WTC11 (cell line): ENCODE data around the gene IRF2. TPM values are rescaled to one million over a fixed set of nuclear protein-coding genes. Genes with fewer than 3 reads are reported as not detected.

ENCODE experiments used
- ATAC-seq: fragments of 200-7000 bp; cut with Tn5 transposase; 2 replicates; pipeline ENCODE4 v1.10.0; 2021; ENCODE audit warnings: mild to moderate bottlenecking, moderate library complexity
- CTCF ChIA-PET: fragments of 300-600 bp; sonication (Branson Sonifier 250); formaldehyde crosslinking; loops from one replicate; lab custom pipeline; 2021; ENCODE audit warnings: antibody characterized with exemption; lab: Charles Lee
- POLR2A ChIA-PET: fragments of 350-600 bp; sonication (Branson Sonifier 250); formaldehyde crosslinking; loops from one replicate; lab custom pipeline; 2021; ENCODE audit warnings: antibody characterized with exemption; lab: Charles Lee
- DNase-seq: peaks from one replicate; pipeline ENCODE4 v3.0.0; 2021; ENCODE audit warnings: low spot score
- H3K27ac Mint-ChIP-seq: 2 replicates; pipeline ENCODE4 v1.8.0; 2021; ENCODE audit warnings: mixed read lengths
- H3K27me3 Mint-ChIP-seq: 2 replicates; pipeline ENCODE4 v1.8.0; 2021; ENCODE audit warnings: low read depth, mild to moderate bottlenecking, moderate library complexity, mixed read lengths
- H3K36me3 Mint-ChIP-seq: 2 replicates; pipeline ENCODE4 v1.8.0; 2021; ENCODE audit warnings: mixed read lengths
- H3K4me1 Mint-ChIP-seq: 2 replicates; pipeline ENCODE4 v1.8.0; 2022; ENCODE audit warnings: mixed read lengths
- H3K4me3 Mint-ChIP-seq: 2 replicates; pipeline ENCODE4 v1.8.0; 2021; ENCODE audit warnings: mild to moderate bottlenecking, moderate library complexity, mixed read lengths
- H3K9me3 Mint-ChIP-seq: 2 replicates; pipeline ENCODE4 v1.8.0; 2021; ENCODE audit warnings: mixed read lengths
- ATF1 ChIP-seq: sonication (generic); formaldehyde crosslinking; IDR thresholded peaks from 2 replicates; pipeline ENCODE4 v1.8.1; 2023; ENCODE audit warnings: mild to moderate bottlenecking, moderate library complexity, missing genetic modification reagents
- CREB1 ChIP-seq: sonication (generic); formaldehyde crosslinking; IDR thresholded peaks from 2 replicates; pipeline ENCODE4 v1.8.0; 2023; ENCODE audit warnings: mild to moderate bottlenecking, missing genetic modification reagents
- CTCF ChIP-seq: fragments of 200-600 bp; IDR thresholded peaks from 2 replicates; pipeline ENCODE4 v1.8.0; 2022; ENCODE audit warnings: antibody characterized with exemption
- E2F1 ChIP-seq: sonication (generic); formaldehyde crosslinking; IDR thresholded peaks from 2 replicates; pipeline ENCODE4 v1.8.0; 2022; ENCODE audit warnings: mild to moderate bottlenecking, missing genetic modification reagents
- E2F4 ChIP-seq: sonication (generic); formaldehyde crosslinking; IDR thresholded peaks from 2 replicates; pipeline ENCODE4 v1.8.1; 2022; ENCODE audit warnings: low read depth, mild to moderate bottlenecking, moderate library complexity, missing genetic modification reagents, borderline replicate concordance
- ERG ChIP-seq: fragments of 250-450 bp; sonication (Bioruptor Pico); IDR thresholded peaks from 2 replicates; pipeline ENCODE4 v1.8.0; 2021; ENCODE audit warnings: mild to moderate bottlenecking
- ESRRA ChIP-seq: sonication (generic); formaldehyde crosslinking; IDR thresholded peaks from 2 replicates; pipeline ENCODE4 v1.8.1; 2022; ENCODE audit warnings: mild to moderate bottlenecking, missing genetic modification reagents, borderline replicate concordance
- GABPB1 ChIP-seq: sonication (generic); formaldehyde crosslinking; IDR thresholded peaks from 2 replicates; pipeline ENCODE4 v1.8.1; 2023; ENCODE audit warnings: mild to moderate bottlenecking, missing genetic modification reagents
- GRHL2 ChIP-seq: fragments of 250-450 bp; sonication (Bioruptor Pico); IDR thresholded peaks from 2 replicates; pipeline ENCODE4 v1.8.0; 2022; ENCODE audit warnings: mild to moderate bottlenecking, moderate library complexity; ENCODE audit not compliant: insufficient replicate concordance, severe bottlenecking
- MXD4 ChIP-seq: fragments of 250-450 bp; sonication (Bioruptor Pico); IDR thresholded peaks from 2 replicates; pipeline ENCODE4 v1.8.0; 2021; ENCODE audit warnings: mild to moderate bottlenecking, moderate library complexity, borderline replicate concordance
- NFE2L1 ChIP-seq: sonication (generic); formaldehyde crosslinking; IDR thresholded peaks from 2 replicates; pipeline ENCODE4 v1.8.1; 2023; ENCODE audit warnings: missing genetic modification reagents
- NFYB ChIP-seq: sonication (generic); formaldehyde crosslinking; conservative IDR thresholded peaks from 2 replicates; pipeline ENCODE4 v1.8.0; 2022; ENCODE audit warnings: low read depth, missing genetic modification reagents
- NR1H2 ChIP-seq: sonication (generic); formaldehyde crosslinking; IDR thresholded peaks from 2 replicates; pipeline ENCODE4 v1.9.0; 2021; ENCODE audit warnings: mild to moderate bottlenecking, moderate library complexity, missing genetic modification reagents
- NR3C1 ChIP-seq: sonication (generic); formaldehyde crosslinking; conservative IDR thresholded peaks from 2 replicates; pipeline ENCODE4 v1.8.1; 2023; ENCODE audit warnings: low read depth, mild to moderate bottlenecking, missing genetic modification reagents
- PREB ChIP-seq: sonication (generic); formaldehyde crosslinking; IDR thresholded peaks from 2 replicates; pipeline ENCODE4 v1.8.1; 2022; ENCODE audit warnings: mild to moderate bottlenecking, missing genetic modification reagents, moderate library complexity, borderline replicate concordance
- RELA ChIP-seq: sonication (generic); formaldehyde crosslinking; IDR thresholded peaks from 2 replicates; pipeline ENCODE4 v1.8.1; 2022; ENCODE audit warnings: missing genetic modification reagents, mild to moderate bottlenecking, borderline replicate concordance
- RORB ChIP-seq: fragments of 250-450 bp; sonication (Bioruptor Pico); IDR thresholded peaks from 2 replicates; pipeline ENCODE4 v1.9.0; 2021; ENCODE audit warnings: mild to moderate bottlenecking
- TEAD1 ChIP-seq: sonication (generic); formaldehyde crosslinking; IDR thresholded peaks from 2 replicates; pipeline ENCODE4 v1.8.0; 2022; ENCODE audit warnings: mild to moderate bottlenecking, missing genetic modification reagents
- ZNF219 ChIP-seq: sonication (generic); formaldehyde crosslinking; IDR thresholded peaks from 2 replicates; pipeline ENCODE4 v1.8.0; 2023; ENCODE audit warnings: missing genetic modification reagents, mild to moderate bottlenecking, borderline replicate concordance
- ZNF317 ChIP-seq: sonication (generic); formaldehyde crosslinking; IDR thresholded peaks from 2 replicates; pipeline ENCODE4 v1.8.1; 2023; ENCODE audit warnings: low read depth, mild to moderate bottlenecking, moderate library complexity, missing genetic modification reagents, borderline replicate concordance
- ZNF512 ChIP-seq: sonication (generic); formaldehyde crosslinking; IDR thresholded peaks from 2 replicates; pipeline ENCODE4 v1.8.1; 2022; ENCODE audit warnings: missing genetic modification reagents, borderline replicate concordance
- total RNA-seq: library from RNA; stranded (reverse); gene quantifications from 3 replicates; pipeline ENCODE4 v1.2.3, GENCODE V29; 2021

IRF2 gene
- total RNA-seq, 1 experiment from 2014 or later: 11.8 TPM

GRCh38 chr4:184448821-184449220 is 25.5 kb downstream of the IRF2 start:
- H3K4me1 Mint-ChIP-seq: peaks cover 81% of the 10 kb centered on the region
- no peak for ATAC-seq
- POLR2A ChIA-PET: no interaction called here
- DNase-seq: no peak
- CTCF ChIA-PET: no interaction called here
- no peak for TF ChIP-seq E2F4 (CRISPR knock-in tag)
- TF ChIP-seq CREB1 (CRISPR knock-in tag): no peak
- no peak for TF ChIP-seq ERG (CRISPR knock-in tag)
- no peak for TF ChIP-seq ATF1
- no peak for TF ChIP-seq MXD4
- TF ChIP-seq TEAD1 (CRISPR knock-in tag): no peak
- peak overlapping the region; percentile 95 for H3K27ac Mint-ChIP-seq
- no peaks in the 10 kb centered on the region for H3K9me3 Mint-ChIP-seq
- no peaks in the 10 kb centered on the region for H3K27me3 Mint-ChIP-seq
- no peaks in the 10 kb centered on the region for H3K36me3 Mint-ChIP-seq
- peak overlapping the region; percentile 8; the same call in 1 of the 2 replicates for H3K4me3 Mint-ChIP-seq

- H3K36me3 Mint-ChIP-seq: no peaks in the 10 kb centered on the region
- no peaks in the 10 kb centered on the region for H3K9me3 Mint-ChIP-seq
- peaks cover 81% of the 10 kb centered on the region for H3K4me1 Mint-ChIP-seq
- POLR2A ChIA-PET: interaction anchor here (1.5 kb wide), 1 partner anchor 26 kb away, joined by 3 read pairs; the partner anchor contains the start of gene IRF2
- TF ChIP-seq ZNF317 (CRISPR knock-in tag) (no peak), ESRRA (CRISPR knock-in tag) (no peak), NR3C1 (no peak), CTCF (no peak), ZNF219 (no peak), NFYB (CRISPR knock-in tag) (no peak), RORB (no peak), PREB (CRISPR knock-in tag) (no peak), GABPB1 (CRISPR knock-in tag) (no peak), RELA (no peak), ZNF512 (no peak)
- TF ChIP-seq, all 79 proteins: peak for 0
- Mint-ChIP-seq H3K27me3 (no peaks in the 10 kb centered on the region), H3K27ac (peak overlapping the region; percentile 94), H3K4me3 (0 out of 2 replicates have a peak overlapping the region, but pooled peaks have one; percentile 31)
- no peak for DNase-seq
- CTCF ChIA-PET: no interaction called here
- ATAC-seq: no peak
Observed at GRCh38 chr4:184448141-184448540, 26.2 kb downstream of the IRF2 start.

- Mint-ChIP-seq H3K27me3 (no peaks in the 10 kb centered on the region), H3K27ac (peak overlapping the region; percentile 94), H3K4me3 (peak overlapping the region; percentile 31), H3K36me3 (no peaks in the 10 kb centered on the region), H3K9me3 (no peaks in the 10 kb centered on the region), H3K4me1 (peaks cover 81% of the 10 kb centered on the region)
- ATAC-seq (peak; percentile 89), DNase-seq (peak; percentile 56)
- POLR2A ChIA-PET: interaction anchor here (1.5 kb wide), 1 partner anchor 27 kb away, joined by 3 read pairs; the partner anchor contains the start of gene IRF2
- TF ChIP-seq TEAD1 (CRISPR knock-in tag): peak; percentile 35; the same call in 1 of the 2 replicates
- TF ChIP-seq GRHL2 (CRISPR knock-in tag): no peak
- peak; percentile 83 for TF ChIP-seq NFE2L1 (CRISPR knock-in tag)
- TF ChIP-seq E2F1 (CRISPR knock-in tag): no peak
- TF ChIP-seq NR1H2: no peak
- CTCF ChIA-PET: no interaction called here
Observed at GRCh38 chr4:184447664-184448063, 26.7 kb downstream of the IRF2 start.
